Parathyroid adenoma (tissue), 2 donors: ENCODE measurements around the gene TMEM30A.
A peak's percentile ranks its signal among the peaks of the same experiment; 100 is the strongest.

Source experiments
- H2AFZ ChIP-seq: fragments of 300-600 bp; sonication (generic); one replicate; pipeline ENCODE4 v1.7.0; 2017; ENCODE audit warnings: antibody characterized with exemption, mild to moderate bottlenecking
- H3K27ac ChIP-seq: fragments of 300-600 bp; sonication (generic); one replicate; pipeline ENCODE4 v1.7.0; 2017
- H3K27me3 ChIP-seq: fragments of 300-600 bp; sonication (generic); one replicate; pipeline ENCODE4 v1.7.0; 2017; ENCODE audit warnings: low read length; ENCODE audit not compliant: control insufficient read depth, insufficient read depth
- H3K36me3 ChIP-seq: fragments of 300-600 bp; sonication (generic); one replicate; pipeline ENCODE4 v1.7.0; 2017; ENCODE audit warnings: low read length; ENCODE audit not compliant: control insufficient read depth, insufficient read depth
- H3K4me1 ChIP-seq: fragments of 300-600 bp; sonication (generic); one replicate; pipeline ENCODE4 v1.7.0; 2017; ENCODE audit warnings: control low read depth
- H3K4me2 ChIP-seq: fragments of 300-600 bp; sonication (generic); one replicate; pipeline ENCODE4 v1.7.0; 2017; ENCODE audit warnings: low read length
- H3K4me3 ChIP-seq: fragments of 300-600 bp; sonication (generic); one replicate; pipeline ENCODE4 v1.7.0; 2017; ENCODE audit warnings: low read depth, low read length
- H3K79me2 ChIP-seq: fragments of 300-600 bp; sonication (generic); one replicate; pipeline ENCODE4 v1.7.0; 2017; ENCODE audit warnings: control low read depth
- H3K9ac ChIP-seq: fragments of 300-600 bp; sonication (generic); one replicate; pipeline ENCODE4 v1.7.0; 2017; ENCODE audit warnings: mild to moderate bottlenecking
- H3K9me3 ChIP-seq: fragments of 300-600 bp; sonication (generic); one replicate; pipeline ENCODE4 v1.7.0; 2017; ENCODE audit warnings: low read length; ENCODE audit not compliant: control insufficient read depth
- TF ChIP-seq, protein P1 (sequence below): fragments of 300-600 bp; sonication (generic); IDR thresholded peaks from one replicate; pipeline ENCODE4 v1.7.0; 2017; ENCODE audit warnings: antibody characterized with exemption, mild to moderate bottlenecking
- donor health status: primary hyperparathyroidism.

Gene TMEM30A

DNA sequence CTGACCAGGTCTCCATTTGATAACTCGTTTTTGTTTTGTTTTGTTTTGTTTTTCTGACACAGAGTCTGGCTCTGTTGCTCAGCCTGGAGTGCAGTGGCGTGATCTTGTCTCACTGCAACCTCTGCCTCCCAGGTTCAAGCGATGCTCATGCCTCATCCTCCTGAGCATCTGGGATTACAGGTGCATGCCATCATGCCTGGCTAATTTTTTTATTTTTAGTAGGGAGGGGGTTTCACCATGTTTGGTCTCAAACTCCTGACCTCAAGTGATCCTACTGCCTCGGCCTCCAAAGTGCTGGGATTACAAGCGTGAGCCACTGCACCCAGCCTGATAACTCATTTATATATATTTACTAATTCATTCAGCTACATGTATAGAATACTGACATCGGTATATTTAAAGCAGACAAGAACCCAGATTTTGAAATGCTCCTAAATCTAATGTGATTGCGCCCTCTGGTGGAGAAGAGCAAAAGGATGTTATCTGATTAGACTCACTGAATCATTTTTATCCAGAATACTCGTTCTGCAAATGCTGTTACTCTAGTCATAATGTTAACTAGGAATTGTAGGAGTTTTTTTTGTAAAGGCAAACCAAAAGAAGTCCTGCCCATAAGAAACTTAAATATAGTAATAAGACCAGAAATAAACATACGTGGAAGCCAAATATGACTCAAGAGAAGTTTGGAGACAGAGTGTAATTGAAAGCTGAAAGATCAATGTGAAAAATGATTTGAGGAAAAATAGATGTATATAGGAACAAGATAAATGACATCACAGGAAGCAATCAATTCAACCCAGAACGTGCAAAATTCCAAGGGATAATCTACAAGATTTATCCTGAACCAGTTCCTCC is 73.5 kb downstream of the TMEM30A start:
- Histone ChIP-seq H3K9ac (no peak overlapping the region), H3K79me2 (no peaks in the 10 kb centered on the region), H3K27ac (no peak overlapping the region), H3K4me1 (peaks cover 3% of the 10 kb centered on the region), H3K4me3 (no peak overlapping the region), H3K27me3 (peaks cover 10% of the 10 kb centered on the region), H2AFZ (no peak overlapping the region), H3K4me2 (no peak overlapping the region), H3K9me3 (no peaks in the 10 kb centered on the region), H3K36me3 (no peaks in the 10 kb centered on the region)
- TF ChIP-seq, protein P1, sequence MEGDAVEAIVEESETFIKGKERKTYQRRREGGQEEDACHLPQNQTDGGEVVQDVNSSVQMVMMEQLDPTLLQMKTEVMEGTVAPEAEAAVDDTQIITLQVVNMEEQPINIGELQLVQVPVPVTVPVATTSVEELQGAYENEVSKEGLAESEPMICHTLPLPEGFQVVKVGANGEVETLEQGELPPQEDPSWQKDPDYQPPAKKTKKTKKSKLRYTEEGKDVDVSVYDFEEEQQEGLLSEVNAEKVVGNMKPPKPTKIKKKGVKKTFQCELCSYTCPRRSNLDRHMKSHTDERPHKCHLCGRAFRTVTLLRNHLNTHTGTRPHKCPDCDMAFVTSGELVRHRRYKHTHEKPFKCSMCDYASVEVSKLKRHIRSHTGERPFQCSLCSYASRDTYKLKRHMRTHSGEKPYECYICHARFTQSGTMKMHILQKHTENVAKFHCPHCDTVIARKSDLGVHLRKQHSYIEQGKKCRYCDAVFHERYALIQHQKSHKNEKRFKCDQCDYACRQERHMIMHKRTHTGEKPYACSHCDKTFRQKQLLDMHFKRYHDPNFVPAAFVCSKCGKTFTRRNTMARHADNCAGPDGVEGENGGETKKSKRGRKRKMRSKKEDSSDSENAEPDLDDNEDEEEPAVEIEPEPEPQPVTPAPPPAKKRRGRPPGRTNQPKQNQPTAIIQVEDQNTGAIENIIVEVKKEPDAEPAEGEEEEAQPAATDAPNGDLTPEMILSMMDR: peak; percentile 77

DNA sequence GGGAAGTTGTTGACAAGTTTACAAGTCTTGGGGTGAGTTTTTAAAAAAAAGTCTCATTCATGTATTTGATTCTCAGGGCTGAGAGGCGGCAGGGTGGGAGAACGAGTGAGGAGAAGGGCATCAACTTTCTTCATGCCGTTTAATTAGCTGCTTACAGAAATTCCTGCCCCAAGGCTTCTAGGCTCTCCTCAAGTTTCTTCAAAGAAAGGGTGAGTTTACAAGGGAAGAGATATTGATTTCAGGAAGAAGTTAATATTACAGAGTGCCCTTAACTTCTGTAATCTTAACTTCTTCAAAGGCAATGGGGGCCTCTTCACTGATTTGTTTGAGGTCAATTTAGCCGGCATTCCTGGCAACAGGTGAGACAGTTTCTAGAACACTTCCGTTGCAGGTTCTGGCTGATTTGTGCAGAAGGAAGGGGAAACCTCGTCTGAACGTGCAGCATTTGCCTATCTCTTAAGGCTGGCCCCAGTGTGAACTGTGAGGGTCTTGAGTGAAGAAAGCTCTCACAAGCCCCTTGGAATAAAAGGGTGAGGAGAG is 75.3 kb downstream of the TMEM30A start:
- Histone ChIP-seq H3K4me3 (no peak overlapping the region), H3K79me2 (no peaks in the 10 kb centered on the region), H3K4me2 (no peak overlapping the region), H3K27me3 (peaks cover 10% of the 10 kb centered on the region), H3K9ac (no peak overlapping the region), H3K9me3 (no peaks in the 10 kb centered on the region), H3K27ac (no peak overlapping the region), H3K4me1 (peaks cover 3% of the 10 kb centered on the region), H3K36me3 (no peaks in the 10 kb centered on the region), H2AFZ (no peak overlapping the region)
- TF ChIP-seq, protein P1: no peak

DNA sequence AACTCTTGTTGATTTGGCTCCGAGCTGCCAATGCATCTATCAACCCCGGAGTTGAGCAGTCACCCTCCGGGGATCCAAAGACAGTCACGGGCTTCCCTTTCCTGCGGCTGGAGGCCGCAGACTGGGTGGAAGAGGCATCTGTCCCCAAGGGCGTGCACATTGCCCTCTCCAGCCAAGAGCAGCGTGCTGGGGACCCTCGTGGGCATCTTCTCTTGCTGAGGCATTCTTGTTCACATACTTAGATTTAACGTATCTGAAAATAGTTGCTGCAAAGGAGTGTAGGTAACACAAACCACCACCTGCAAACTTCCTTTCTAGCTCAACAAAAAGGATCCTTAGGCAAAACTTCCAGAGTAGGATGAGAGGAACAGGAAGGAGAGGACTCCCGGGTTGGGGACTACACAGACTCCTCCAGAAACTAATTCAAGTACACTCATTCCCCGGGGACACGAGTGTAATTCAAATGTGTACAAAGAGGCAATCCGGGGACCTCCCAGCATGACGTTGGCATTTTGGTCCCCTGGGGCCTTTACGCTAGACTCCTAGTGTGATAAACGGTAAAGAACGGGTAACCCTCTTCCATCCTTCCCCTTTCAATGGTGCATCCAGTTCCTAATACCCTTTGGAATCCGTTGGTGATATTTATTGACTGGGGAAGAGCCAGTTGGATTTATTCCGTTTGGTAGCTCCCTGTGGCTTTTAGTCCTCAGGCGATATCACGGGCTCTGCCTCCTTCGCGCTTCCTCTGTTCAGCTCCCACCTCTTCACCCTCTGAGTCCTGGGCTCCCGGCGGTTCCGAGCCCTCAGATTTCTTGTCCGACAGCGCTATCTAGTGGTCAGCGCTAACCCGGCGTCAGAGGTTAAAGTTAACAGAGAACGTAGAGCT is 76.1 kb downstream of the TMEM30A start:
- Histone ChIP-seq H3K4me1 (peaks cover 3% of the 10 kb centered on the region), H3K9ac (no peak overlapping the region), H3K4me3 (no peak overlapping the region), H3K27ac (no peak overlapping the region), H3K27me3 (peaks cover 10% of the 10 kb centered on the region), H3K36me3 (no peaks in the 10 kb centered on the region), H3K79me2 (no peaks in the 10 kb centered on the region), H2AFZ (peak overlapping the region; percentile 16), H3K9me3 (no peaks in the 10 kb centered on the region), H3K4me2 (peak overlapping the region; percentile 50)
- TF ChIP-seq, protein P1: peak; percentile 89

DNA sequence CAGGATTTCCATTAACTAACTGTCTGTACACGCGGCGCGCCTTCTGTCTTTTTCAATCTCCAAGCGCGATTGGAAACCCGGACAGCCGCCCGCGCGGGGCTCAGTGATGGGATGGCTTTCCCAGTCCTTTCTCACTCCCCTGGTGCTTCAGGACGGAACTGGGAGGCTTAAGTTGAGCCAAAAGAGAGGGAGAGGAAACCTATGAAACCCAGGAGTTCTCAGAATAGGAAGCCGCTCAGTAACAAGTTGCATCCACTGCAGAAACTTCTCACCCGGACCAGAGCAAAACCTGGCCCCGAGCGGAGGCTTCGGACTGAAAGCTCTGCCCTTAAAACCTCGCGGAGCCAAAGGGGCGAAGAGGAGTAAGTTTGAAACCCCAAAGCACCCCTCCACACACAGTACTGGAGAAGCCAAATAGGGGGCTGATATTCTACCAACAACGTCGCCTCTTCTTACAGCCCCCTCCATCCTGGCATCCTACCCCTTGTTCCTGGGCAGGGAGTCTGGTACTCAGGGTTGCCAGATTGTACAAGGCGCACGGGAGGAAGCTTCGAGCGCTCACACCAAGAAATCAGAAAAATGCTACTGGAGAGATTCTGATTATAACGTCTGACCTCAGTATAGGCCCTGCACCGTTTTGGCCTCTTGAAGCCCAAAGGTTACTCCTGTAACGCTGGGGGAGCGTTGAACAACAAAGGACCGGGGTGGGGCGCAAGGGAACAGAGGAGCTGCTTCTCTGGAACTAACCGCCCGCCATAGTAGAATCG is 77.8 kb downstream of the TMEM30A start:
- H2AFZ ChIP-seq: peak overlapping the region; percentile 16
- H3K4me1 ChIP-seq: peaks cover 3% of the 10 kb centered on the region
- peaks cover 10% of the 10 kb centered on the region for H3K27me3 ChIP-seq
- no peaks in the 10 kb centered on the region for H3K9me3 ChIP-seq
- no peaks in the 10 kb centered on the region for H3K79me2 ChIP-seq
- no peak overlapping the region for H3K27ac ChIP-seq
- TF ChIP-seq, protein P1: no peak
- peak overlapping the region; percentile 71 for H3K4me2 ChIP-seq
- no peak overlapping the region for H3K9ac ChIP-seq
- peak overlapping the region; percentile 42 for H3K4me3 ChIP-seq
- no peaks in the 10 kb centered on the region for H3K36me3 ChIP-seq
